Rectal smooth muscle tissue (tissue), 1 donor: ENCODE results near the gene ZNF575.

Experiments
- H3K27ac ChIP-seq: one replicate; pipeline ENCODE4 v1.7.0; 2013; ENCODE audit warnings: low read depth, low read length, inconsistent platforms
- H3K27me3 ChIP-seq: one replicate; pipeline ENCODE4 v1.7.0; 2013; ENCODE audit warnings: low read length; ENCODE audit not compliant: control insufficient read depth, insufficient read depth
- H3K36me3 ChIP-seq: one replicate; pipeline ENCODE4 v1.7.0; 2013; ENCODE audit warnings: low read length; ENCODE audit not compliant: control insufficient read depth, insufficient read depth
- H3K4me1 ChIP-seq: one replicate; pipeline ENCODE4 v1.7.0; 2013; ENCODE audit warnings: low read length; ENCODE audit not compliant: control insufficient read depth, insufficient read depth
- H3K4me3 ChIP-seq: one replicate; pipeline ENCODE4 v1.7.0; 2013; ENCODE audit warnings: low read length
- H3K9ac ChIP-seq: one replicate; pipeline ENCODE4 v1.7.0; 2013; ENCODE audit warnings: low read length

ZNF575 gene, protein sequence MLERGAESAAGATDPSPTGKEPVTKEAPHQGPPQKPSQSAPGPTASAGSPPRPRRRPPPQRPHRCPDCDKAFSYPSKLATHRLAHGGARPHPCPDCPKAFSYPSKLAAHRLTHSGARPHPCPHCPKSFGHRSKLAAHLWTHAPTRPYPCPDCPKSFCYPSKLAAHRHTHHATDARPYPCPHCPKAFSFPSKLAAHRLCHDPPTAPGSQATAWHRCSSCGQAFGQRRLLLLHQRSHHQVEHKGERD

DNA sequence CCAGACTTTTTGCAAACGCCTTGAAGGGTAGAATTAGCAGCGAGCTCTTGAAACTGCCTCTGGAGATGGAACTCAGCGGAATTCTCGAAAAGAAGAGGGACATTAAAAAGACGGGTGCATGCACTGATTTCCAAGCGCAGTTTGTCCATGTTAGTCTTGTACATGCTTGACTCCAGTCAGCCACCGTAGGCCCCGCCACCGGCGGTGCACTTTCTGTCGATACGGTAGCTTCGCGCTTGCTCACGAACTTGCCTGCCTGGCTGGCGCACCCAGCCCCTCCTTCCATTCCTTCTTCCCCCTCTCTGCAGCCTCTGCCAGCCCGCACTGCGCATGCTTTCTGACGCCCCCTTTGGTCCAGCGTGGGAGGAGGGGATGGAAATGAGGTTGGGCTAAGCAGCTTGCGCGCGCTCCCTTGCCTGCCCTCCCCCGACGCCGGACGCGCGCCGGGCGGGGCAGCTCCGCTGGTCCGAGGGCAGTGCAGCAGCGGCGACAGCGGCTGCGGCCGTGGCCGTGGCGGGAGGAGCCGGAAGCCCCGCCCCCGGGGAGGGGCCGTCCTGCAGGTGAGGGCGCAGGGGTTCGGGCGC, at the start of gene ZNF575:
ZNF575 (plus strand) TSS at position 227 of the 584 bp plus-strand sequence. CDS start 1,235 bp downstream, outside the sequence.
- peaks cover 7% of the 10 kb centered on the region for H3K4me1 ChIP-seq
- H3K4me3 ChIP-seq = peak within 1 kb of the TSS; percentile 73
- no peaks in the 10 kb centered on the region for H3K27me3 ChIP-seq
- H3K27ac ChIP-seq = peak within 1 kb of the TSS; percentile 94
- H3K36me3 ChIP-seq = no peaks in the 10 kb centered on the region
- peak within 1 kb of the TSS; percentile 67 for H3K9ac ChIP-seq

DNA sequence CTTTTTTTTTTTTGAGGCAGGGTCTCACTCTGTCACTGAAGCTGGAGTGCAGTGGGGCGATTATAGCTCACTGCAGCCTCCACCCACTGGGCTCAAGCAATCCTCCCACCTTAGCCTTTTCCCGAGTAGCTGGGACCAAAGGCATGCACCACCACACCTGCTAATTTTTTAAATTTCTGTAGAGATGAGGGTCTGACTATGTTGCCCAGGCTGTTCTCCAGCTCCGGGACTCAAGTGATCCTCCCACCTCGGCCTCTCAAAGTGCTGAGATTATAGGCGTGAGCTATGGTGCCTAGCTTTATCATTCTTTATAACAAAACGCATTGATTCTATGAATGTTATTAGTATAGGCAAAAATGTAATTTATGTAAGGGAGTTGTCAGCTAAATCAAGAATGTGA, 49.7 kb upstream of the ZNF575 start:
- H3K4me1 ChIP-seq = no peaks in the 10 kb centered on the region
- no peak overlapping the region for H3K9ac ChIP-seq
- no peak overlapping the region for H3K27ac ChIP-seq
- no peaks in the 10 kb centered on the region for H3K36me3 ChIP-seq
- no peaks in the 10 kb centered on the region for H3K27me3 ChIP-seq
- no peak overlapping the region for H3K4me3 ChIP-seq

DNA sequence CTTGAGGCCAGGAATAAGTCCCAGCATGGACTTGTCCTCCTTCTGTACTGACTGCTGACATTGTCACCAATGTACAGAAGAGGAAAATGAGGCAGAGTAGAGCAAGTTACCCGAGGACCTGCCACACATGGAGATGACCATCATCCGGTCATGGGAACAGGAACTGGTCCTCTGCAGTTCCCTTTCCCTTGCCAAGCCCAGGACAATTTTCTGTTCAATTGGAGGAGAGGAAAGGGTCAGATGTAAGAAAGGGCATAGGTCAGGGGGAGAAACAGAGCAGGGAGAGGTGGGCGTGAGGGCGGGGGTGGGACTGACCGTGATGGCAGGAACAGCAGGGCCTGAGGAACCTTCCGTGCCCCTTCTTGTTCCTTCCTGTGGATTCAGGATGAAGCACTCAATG, 47.0 kb upstream of the ZNF575 start:
- H3K4me3 ChIP-seq = no peak overlapping the region
- no peak overlapping the region for H3K27ac ChIP-seq
- no peak overlapping the region for H3K9ac ChIP-seq
- no peaks in the 10 kb centered on the region for H3K27me3 ChIP-seq
- H3K4me1 ChIP-seq = no peaks in the 10 kb centered on the region
- H3K36me3 ChIP-seq = no peaks in the 10 kb centered on the region

DNA sequence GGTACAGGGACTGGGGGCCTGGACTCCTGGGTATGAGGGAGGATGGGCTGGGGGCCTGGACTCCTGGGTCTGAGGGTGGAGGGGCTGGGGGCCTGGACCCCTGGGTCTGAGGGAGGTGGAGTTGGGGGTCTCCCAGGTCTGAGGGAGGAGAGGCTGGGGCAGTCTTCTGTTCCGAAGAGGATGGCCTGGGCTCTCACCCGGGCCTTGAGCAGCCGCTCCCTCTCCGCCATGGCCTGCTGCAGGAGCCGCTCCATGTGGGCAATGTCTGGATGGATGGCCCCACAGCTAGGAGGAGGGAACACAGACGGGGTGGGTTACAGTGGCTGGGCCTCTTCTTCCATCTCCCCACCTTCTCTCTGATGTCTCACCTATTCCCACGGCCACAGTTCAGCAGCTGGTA, 46.6 kb upstream of the ZNF575 start:
- Histone ChIP-seq H3K9ac (no peak overlapping the region), H3K27me3 (no peaks in the 10 kb centered on the region)

DNA sequence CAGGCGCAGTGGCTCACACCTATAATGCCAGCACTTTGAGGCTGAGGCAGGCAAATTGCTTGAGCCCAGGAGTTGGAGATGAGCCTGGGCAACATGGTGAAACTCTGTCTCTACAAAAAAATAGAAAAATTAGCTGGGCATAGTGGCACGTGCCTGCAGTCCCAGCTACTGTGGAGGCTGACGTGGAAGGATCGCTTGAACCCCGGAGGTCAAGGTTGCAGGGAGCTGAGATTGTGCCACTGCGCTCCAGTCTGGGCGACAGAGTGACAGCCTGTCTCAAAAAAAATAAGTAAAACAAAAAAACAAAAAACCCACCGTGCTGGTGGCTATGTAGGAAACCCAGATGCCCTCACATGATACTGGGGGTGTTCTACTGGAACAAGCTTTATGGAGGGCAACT, 44.8 kb upstream of the ZNF575 start:
- no peaks in the 10 kb centered on the region for H3K36me3 ChIP-seq
- no peak overlapping the region for H3K9ac ChIP-seq
- H3K4me1 ChIP-seq = no peaks in the 10 kb centered on the region
- no peaks in the 10 kb centered on the region for H3K27me3 ChIP-seq
- no peak overlapping the region for H3K4me3 ChIP-seq
- no peak overlapping the region for H3K27ac ChIP-seq

More for the DNA sequence above, 46.6 kb upstream of the ZNF575 start:
- Histone ChIP-seq H3K36me3 (no peaks in the 10 kb centered on the region), H3K4me3 (no peak overlapping the region), H3K4me1 (no peaks in the 10 kb centered on the region), H3K27ac (no peak overlapping the region)

DNA sequence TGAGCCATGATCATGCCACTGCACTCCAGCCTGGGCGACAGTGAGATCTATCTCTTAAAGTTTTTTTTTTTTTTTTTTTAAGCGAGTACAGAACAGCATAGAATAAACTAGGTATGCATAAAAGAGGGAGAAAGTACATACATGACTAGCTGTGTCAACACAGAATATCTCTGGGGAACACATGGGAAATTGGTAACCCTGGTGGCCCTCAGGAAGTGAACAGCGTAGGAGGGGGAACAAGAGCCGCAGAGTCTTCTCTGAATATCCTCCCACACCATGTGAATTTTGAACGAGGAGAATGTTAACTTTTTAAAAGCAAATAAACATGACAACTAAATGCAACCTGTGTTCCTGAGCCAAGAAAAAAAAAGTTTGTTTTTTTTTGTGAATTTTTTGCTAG, 43.7 kb upstream of the ZNF575 start:
- H3K27me3 ChIP-seq = no peaks in the 10 kb centered on the region
- no peaks in the 10 kb centered on the region for H3K36me3 ChIP-seq
- no peak overlapping the region for H3K4me3 ChIP-seq
- H3K9ac ChIP-seq = no peak overlapping the region
- H3K4me1 ChIP-seq = no peaks in the 10 kb centered on the region
- no peak overlapping the region for H3K27ac ChIP-seq

DNA sequence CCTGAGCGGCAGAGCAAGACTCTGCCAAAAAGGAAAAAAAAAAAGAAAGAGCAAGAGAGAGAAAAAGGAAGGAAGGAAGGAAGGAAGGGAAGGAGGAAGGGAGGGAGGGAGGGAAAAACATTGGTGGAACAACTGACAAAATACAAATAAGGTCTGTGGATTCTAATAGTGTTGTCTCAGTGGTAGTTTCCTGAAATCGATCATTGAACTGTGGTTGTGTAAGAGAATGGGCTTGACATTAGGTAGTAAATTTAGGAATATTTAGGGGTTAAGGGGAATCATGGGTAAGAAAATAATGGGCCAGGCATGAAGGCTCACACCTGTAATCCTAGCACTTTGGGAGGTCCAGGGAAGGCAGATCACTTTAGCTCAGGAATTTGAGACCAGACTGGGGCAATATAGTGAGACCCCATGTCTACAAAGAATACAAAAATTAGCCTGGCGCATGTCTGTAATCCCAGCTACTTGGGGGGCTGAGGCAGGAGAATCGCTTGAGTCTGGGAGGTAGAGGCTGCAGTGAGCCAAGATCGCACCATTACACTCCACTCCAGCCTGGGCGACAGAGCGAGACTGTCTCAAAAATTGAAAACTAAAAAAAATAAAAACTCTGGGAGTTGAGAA, 42.9 kb upstream of the ZNF575 start:
- H3K27ac ChIP-seq = no peak overlapping the region
- H3K27me3 ChIP-seq = no peaks in the 10 kb centered on the region
- H3K36me3 ChIP-seq = peaks cover under 1% of the 10 kb centered on the region
- H3K9ac ChIP-seq = no peak overlapping the region
- H3K4me1 ChIP-seq = no peaks in the 10 kb centered on the region
- H3K4me3 ChIP-seq = no peak overlapping the region

DNA sequence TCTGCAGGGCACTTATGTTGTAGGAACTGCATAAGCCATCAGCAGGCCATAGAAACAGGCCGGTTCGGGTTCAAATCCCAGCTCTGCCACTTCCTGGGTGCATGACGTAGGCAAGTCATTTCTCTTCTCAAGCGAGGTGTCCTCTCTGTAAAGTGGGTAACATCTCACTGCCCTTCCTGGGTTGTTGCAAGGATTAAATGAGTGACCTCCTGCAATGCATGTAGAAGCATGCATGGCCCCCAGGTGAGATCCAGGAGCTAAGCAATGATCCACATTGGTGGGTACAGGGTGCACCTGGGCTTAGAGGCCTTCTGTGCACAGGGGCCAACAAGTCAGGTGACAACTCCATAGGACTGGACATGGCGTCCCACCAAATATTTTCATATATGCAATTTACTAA, 42.2 kb upstream of the ZNF575 start:
- H3K4me3 ChIP-seq = no peak overlapping the region
- no peaks in the 10 kb centered on the region for H3K4me1 ChIP-seq
- H3K9ac ChIP-seq = no peak overlapping the region
- no peak overlapping the region for H3K27ac ChIP-seq
- H3K36me3 ChIP-seq = peaks cover 3% of the 10 kb centered on the region
- H3K27me3 ChIP-seq = no peaks in the 10 kb centered on the region

DNA sequence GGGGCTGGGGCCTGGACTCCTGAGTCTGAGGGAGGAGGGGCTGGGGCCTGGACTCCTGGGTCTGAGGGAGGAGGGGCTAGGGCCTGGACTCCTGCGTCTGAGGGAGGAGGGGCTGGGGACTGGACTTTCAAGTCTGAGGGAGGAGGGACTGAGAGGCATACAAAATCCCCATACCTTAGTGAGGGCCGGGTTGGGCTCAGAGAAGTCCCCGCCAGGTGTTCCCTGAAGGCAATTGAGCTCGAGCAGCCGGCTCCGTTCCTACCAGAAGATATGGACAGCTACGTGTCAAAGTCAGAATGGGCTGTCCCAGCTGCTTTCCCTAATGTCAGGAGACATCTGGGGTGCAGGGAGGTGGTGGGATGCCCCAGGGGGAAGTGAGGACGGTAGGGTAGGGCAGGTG, 37.9 kb upstream of the ZNF575 start:
- H3K27ac ChIP-seq = no peak overlapping the region
- no peaks in the 10 kb centered on the region for H3K4me1 ChIP-seq
- H3K36me3 ChIP-seq = peaks cover 7% of the 10 kb centered on the region
- H3K4me3 ChIP-seq = no peak overlapping the region
- no peak overlapping the region for H3K9ac ChIP-seq
- H3K27me3 ChIP-seq = no peaks in the 10 kb centered on the region

DNA sequence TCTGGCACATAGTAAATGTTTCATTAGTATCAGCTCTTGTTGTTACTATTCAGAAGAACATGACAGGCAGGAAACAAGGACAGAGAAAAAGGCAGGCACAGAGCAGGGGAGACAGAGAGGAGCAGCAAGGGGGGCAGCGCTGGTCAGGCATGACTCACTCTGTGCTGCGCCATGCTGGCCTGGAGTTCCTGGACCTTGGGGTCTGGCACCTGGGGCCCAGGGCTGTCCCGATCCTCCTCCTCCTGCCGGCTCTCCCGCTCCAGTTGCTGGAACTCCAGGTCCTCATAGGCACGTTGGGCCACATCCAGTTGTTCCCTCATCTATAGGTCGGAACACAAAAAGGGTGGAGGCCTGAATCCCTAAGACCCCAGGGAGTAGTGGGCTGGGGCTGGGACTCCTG, 36.0 kb upstream of the ZNF575 start:
- Histone ChIP-seq H3K4me3 (no peak overlapping the region), H3K4me1 (no peaks in the 10 kb centered on the region), H3K9ac (no peak overlapping the region), H3K27me3 (no peaks in the 10 kb centered on the region), H3K27ac (no peak overlapping the region), H3K36me3 (peaks cover 7% of the 10 kb centered on the region)

DNA sequence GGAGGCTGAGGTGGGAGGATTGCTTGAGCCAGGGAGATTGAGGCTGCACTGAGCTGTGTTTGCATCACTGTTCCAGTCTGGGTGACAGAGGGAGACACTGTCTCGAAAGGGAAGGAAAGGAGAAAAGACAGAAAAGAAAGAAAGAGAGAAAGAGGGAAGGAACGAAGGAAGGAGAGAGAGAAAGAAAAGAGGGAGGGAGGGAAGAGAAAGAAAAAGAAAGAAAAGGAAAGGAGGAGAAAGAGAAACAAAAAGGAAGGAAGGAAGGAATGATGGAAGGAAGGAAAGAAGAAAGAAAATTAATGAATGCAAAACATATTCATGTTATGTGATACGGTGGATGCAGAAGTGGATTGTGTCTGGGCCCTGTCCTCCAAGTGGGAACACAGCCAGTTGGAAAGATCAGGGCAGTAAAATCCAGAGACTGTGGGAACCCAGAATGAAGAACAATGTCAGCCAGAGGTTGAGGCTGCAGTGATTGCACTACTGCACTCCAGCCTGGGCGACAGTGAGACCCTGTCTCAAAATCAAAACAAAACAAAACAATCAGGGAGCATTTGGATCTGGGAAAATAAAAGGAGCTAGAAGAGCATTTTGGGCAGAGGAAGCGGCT, 34.6 kb upstream of the ZNF575 start:
- H3K4me1 ChIP-seq = no peaks in the 10 kb centered on the region
- no peak overlapping the region for H3K27ac ChIP-seq
- H3K4me3 ChIP-seq = no peak overlapping the region
- H3K36me3 ChIP-seq = peaks cover 7% of the 10 kb centered on the region
- H3K9ac ChIP-seq = no peak overlapping the region
- no peaks in the 10 kb centered on the region for H3K27me3 ChIP-seq

DNA sequence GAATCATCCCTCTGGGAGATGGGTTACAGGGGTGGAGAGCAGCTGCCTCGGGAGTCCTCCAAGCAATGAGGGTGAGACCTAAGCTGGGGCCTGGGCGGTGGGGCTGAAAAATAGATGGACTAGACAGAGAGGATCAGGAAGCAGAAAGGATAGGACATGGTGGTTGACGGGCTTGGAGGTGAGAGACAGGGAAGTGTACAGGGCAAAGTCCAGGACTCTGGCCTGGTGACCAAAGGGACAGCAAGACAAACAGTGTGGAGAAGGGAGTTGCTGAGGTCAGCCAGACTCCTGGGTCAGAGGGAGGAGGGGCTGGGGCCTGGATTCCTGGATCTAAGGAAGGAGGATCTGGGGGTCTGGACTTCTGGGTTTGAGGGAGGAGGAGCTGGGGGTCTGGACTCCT, 33.9 kb upstream of the ZNF575 start:
- Histone ChIP-seq H3K9ac (no peak overlapping the region), H3K4me1 (no peaks in the 10 kb centered on the region), H3K4me3 (no peak overlapping the region), H3K36me3 (peaks cover 7% of the 10 kb centered on the region), H3K27ac (no peak overlapping the region), H3K27me3 (no peaks in the 10 kb centered on the region)
